ENCODE measurements around the gene MYO1A.

- no peak for TF ChIP-seq POLR2A (IDR thresholded peaks at IDR 0.05; ENCODE audit: low read depth, low read length)
- no peak for TF ChIP-seq MTA2 (IDR thresholded peaks at IDR 0.05; ENCODE audit: low read depth)
- no peak for TF ChIP-seq ESRRA (IDR thresholded peaks at IDR 0.05; ENCODE audit: low read length)
- TF ChIP-seq POLR2AphosphoS2 (IDR thresholded peaks at IDR 0.05; ENCODE audit: low read depth, low read length), result no peak
- TF ChIP-seq MYB (IDR thresholded peaks at IDR 0.05; ENCODE audit: borderline replicate concordance, low read depth, low read length), result no peak
- TF ChIP-seq EED (IDR thresholded peaks at IDR 0.05; ENCODE audit: low read depth), result no peak
- TF ChIP-seq, protein P1, sequence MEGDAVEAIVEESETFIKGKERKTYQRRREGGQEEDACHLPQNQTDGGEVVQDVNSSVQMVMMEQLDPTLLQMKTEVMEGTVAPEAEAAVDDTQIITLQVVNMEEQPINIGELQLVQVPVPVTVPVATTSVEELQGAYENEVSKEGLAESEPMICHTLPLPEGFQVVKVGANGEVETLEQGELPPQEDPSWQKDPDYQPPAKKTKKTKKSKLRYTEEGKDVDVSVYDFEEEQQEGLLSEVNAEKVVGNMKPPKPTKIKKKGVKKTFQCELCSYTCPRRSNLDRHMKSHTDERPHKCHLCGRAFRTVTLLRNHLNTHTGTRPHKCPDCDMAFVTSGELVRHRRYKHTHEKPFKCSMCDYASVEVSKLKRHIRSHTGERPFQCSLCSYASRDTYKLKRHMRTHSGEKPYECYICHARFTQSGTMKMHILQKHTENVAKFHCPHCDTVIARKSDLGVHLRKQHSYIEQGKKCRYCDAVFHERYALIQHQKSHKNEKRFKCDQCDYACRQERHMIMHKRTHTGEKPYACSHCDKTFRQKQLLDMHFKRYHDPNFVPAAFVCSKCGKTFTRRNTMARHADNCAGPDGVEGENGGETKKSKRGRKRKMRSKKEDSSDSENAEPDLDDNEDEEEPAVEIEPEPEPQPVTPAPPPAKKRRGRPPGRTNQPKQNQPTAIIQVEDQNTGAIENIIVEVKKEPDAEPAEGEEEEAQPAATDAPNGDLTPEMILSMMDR (IDR thresholded peaks at IDR 0.05 in 2 of 3, conservative IDR thresholded peaks at IDR 0.05 in 1 of 3; ENCODE audit: control insufficient read depth in 2 of 3, extremely low read depth in 1 of 3, insufficient read depth in 1 of 3, low read depth in 3 of 3, low read length in 3 of 3), result peak; percentile 75 to 77 (median 77); a peak in 5 of 6 replicates
- TF ChIP-seq, protein P2, sequence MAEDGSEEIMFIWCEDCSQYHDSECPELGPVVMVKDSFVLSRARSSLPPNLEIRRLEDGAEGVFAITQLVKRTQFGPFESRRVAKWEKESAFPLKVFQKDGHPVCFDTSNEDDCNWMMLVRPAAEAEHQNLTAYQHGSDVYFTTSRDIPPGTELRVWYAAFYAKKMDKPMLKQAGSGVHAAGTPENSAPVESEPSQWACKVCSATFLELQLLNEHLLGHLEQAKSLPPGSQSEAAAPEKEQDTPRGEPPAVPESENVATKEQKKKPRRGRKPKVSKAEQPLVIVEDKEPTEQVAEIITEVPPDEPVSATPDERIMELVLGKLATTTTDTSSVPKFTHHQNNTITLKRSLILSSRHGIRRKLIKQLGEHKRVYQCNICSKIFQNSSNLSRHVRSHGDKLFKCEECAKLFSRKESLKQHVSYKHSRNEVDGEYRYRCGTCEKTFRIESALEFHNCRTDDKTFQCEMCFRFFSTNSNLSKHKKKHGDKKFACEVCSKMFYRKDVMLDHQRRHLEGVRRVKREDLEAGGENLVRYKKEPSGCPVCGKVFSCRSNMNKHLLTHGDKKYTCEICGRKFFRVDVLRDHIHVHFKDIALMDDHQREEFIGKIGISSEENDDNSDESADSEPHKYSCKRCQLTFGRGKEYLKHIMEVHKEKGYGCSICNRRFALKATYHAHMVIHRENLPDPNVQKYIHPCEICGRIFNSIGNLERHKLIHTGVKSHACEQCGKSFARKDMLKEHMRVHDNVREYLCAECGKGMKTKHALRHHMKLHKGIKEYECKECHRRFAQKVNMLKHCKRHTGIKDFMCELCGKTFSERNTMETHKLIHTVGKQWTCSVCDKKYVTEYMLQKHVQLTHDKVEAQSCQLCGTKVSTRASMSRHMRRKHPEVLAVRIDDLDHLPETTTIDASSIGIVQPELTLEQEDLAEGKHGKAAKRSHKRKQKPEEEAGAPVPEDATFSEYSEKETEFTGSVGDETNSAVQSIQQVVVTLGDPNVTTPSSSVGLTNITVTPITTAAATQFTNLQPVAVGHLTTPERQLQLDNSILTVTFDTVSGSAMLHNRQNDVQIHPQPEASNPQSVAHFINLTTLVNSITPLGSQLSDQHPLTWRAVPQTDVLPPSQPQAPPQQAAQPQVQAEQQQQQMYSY (CRISPR knock-in tag; IDR thresholded peaks at IDR 0.05), result no peak
- no peak for TF ChIP-seq BCL11A (IDR thresholded peaks at IDR 0.05; ENCODE audit: low read depth, low read length)
- no peak for TF ChIP-seq ZNF274 (IDR thresholded peaks at IDR 0.05; ENCODE audit: insufficient read depth, insufficient read length)
- TF ChIP-seq ZNF24 (IDR thresholded peaks at IDR 0.05), result no peak
Observed at GRCh38 chr12:57008178-57008577, 41.8 kb downstream of the MYO1A start.

Measured in GM12878 (cell line).